CD4-positive, alpha-beta T cell treated with Interleukin-12 subunit alpha and Interleukin-12 subunit beta, for 1 hour (primary cell): ENCODE measurements around the gene TSPAN10.

ENCODE experiments used
- DNase-seq: peaks from one replicate; pipeline ENCODE4 v3.0.0-alpha.2; 2020

Gene TSPAN10

GRCh38 chr17:81690549-81690948, 53.6 kb downstream of the TSPAN10 start:
- DNase-seq = no peak

- no peak for DNase-seq
These were observed 54.2 kb downstream of the TSPAN10 start for GRCh38 chr17:81691196-81691595.

- DNase-seq = no peak
These were observed 54.6 kb downstream of the TSPAN10 start for GRCh38 chr17:81691608-81692007.

GRCh38 chr17:81693509-81694210, 56.7 kb downstream of the TSPAN10 start:
- no peak for DNase-seq

- no peak for DNase-seq
These were observed 57.8 kb downstream of the TSPAN10 start for GRCh38 chr17:81694810-81695209.

- DNase-seq = no peak
These were observed 58.2 kb downstream of the TSPAN10 start for GRCh38 chr17:81695211-81695610.

- no peak for DNase-seq
These were observed 58.8 kb downstream of the TSPAN10 start for GRCh38 chr17:81695801-81696200.

GRCh38 chr17:81696218-81696941, 59.4 kb downstream of the TSPAN10 start:
- DNase-seq = no peak

- no peak for DNase-seq
These were observed 60.5 kb downstream of the TSPAN10 start for GRCh38 chr17:81697261-81698044.
